NCI-H1105 (cell line): ENCODE results near the gene PKD2.
"Not testable (repeated sequence)": the region's sequence is repeated elsewhere in the genome, so short reads cannot be mapped to it uniquely, and the experiment has no call there.

Source experiments
- DNase-seq: peaks from one replicate; lab custom pipeline; 2025; lab: John Stamatoyannopoulos, UW

Gene PKD2

DNA sequence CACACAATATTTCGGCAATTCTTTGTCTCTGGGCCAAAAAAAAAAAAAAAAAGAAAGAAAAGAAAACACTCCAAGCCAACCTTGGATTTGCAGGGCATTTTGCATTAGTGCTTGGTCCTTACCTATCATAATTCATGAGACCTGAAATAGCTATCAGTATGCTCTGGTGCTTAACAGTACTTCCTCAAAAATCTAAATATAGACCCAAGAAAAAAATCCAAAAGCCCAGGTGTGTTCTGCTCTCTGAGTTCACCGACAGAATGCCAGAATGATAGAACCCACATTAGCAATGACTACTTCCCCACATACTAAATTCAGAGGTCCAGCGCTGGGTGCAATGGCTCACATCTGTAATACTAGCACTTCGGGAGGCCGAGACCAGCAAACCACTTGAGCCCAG lies 108.2 kb downstream of the PKD2 start:
- no peak for DNase-seq

DNA sequence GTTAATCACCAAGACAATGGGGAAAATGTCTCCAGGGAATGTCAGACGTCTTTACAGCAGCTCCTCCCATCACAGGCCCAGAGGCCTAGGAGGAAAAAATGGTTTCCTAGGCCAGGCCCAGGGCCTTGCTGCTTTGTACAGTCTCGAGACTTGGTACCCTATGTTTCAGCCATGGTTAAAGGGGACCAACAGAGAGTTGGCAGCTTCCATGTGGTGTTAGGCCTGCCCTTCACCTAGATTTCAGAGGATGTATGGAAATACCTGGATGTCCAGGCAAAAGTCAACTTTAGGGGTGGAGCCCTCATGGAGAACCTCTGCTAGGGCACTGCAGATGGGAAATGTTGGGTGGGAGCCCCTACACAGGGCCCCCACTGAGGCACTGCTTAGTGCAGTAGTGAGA lies 112.5 kb downstream of the PKD2 start:
- DNase-seq = no peak

GRCh38 chr4:88122260-88122659 lies 114.8 kb downstream of the PKD2 start:
- not testable (repeated sequence) for DNase-seq
